HG02938 (cell line): ENCODE data around the gene MELK.
"Not testable (repeated sequence)": the region's sequence is repeated elsewhere in the genome, so short reads cannot be mapped to it uniquely, and the experiment has no call there.

Source experiments
- ATAC-seq: cut with Tn5 transposase; IDR thresholded peaks from one replicate; pipeline ENCODE4 v1.9.1; 2021; ENCODE audit warnings: mild to moderate bottlenecking, moderate library complexity; ENCODE audit not compliant: unreplicated experiment

The MELK gene

GRCh38 chr9:36572515-36573418, at the start of gene MELK:
Gene MELK (plus strand): TSS chr9:36572895. CDS start chr9:36581682, 8,787 bp downstream.
- ATAC-seq = peak; percentile 72

DNA sequence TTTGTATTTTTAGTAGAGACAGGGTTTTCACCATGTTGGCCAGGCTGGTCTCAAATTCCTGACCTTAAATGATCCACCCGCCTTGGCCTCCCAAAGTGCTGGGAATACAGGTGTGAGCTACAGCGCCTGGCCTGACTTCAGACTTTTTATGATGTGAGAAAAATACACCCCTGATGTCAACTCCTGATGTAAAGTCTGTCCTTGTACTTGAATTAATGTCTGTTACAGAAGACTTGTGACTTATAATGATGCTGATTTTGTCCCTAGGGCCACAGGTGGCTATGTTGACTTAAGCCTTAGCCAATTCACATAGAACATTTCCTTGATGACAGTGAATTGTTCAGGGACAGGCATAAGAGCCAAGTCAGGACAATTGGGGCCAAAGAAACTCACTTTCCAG, 42.5 kb upstream of the MELK start:
- ATAC-seq = no peak

DNA sequence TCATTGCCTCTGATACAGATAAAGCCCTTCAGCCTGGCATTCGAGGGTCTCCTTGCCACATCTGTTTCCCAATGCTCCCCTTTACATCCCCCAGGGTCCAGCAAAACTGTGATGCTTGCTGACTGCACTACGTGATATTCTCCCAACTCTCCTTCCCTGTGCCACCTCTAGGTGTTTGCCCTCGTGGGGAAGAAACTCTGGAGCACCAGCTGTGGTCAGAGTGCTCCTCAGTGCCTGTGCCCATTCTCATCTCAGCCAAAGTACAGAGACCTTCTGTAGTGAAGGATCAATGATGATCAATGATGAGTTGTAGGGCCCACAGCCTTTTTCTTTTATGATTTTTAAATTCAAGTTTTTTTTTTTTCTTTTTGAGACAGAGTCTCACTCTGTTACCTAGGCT, 40.3 kb upstream of the MELK start:
- ATAC-seq = no peak

- not testable (repeated sequence) for ATAC-seq
Observed at GRCh38 chr9:36533726-36534125, 39.0 kb upstream of the MELK start.

GRCh38 chr9:36535107-36535506, 37.6 kb upstream of the MELK start:
- ATAC-seq = no peak

- no peak for ATAC-seq
Observed at GRCh38 chr9:36537861-36538260, 34.8 kb upstream of the MELK start.

GRCh38 chr9:36542355-36542754, 30.3 kb upstream of the MELK start:
- no peak for ATAC-seq

DNA sequence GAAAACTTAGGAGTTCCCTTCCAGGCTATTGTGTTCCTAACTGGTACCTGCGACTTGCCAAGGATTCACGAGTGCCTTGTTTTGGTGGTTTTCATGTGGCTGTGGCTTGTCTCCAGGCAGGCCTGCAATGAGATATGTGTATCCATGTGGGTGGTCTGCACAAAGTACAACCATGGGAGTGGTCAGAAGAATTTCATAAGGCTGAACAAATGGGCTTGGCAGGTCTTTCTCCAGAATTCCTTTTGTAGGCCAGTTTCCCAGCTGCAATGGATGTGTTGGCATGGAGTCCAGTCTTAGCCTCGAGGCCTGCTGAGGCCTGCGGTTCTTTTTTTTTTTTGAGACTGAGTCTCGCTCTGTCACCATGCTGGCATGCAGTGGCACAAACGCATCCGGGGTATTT, 28.8 kb upstream of the MELK start:
- no peak for ATAC-seq

GRCh38 chr9:36547598-36547997, 25.1 kb upstream of the MELK start:
- ATAC-seq = no peak

GRCh38 chr9:36548454-36548853, 24.2 kb upstream of the MELK start:
- ATAC-seq = no peak

- no peak for ATAC-seq
Observed at GRCh38 chr9:36550135-36550534, 22.6 kb upstream of the MELK start.

GRCh38 chr9:36550631-36551098, 22.0 kb upstream of the MELK start:
- not testable (repeated sequence) for ATAC-seq

DNA sequence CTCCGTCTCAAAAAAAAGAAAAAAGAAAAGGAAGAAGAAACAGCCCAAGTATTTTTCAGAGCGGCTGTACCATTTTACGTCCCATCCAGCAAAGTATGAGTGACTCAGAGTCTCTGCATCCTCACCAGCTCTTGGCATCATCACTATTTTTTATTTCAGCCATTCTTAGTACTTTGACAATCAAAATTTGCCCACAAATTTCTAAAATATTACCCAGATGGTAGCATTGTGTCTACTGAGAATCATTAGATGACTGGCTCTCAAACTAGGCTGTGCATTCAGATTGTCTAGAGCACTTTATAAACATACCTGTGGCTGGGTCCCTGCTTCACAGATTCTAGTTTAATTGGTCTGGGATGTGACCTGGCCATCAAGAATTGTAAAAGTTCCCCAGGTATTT, 21.6 kb upstream of the MELK start:
- ATAC-seq = no peak

- no peak for ATAC-seq
Observed at GRCh38 chr9:36551910-36552309, 20.8 kb upstream of the MELK start.

GRCh38 chr9:36559036-36559695, 13.5 kb upstream of the MELK start:
- no peak for ATAC-seq

DNA sequence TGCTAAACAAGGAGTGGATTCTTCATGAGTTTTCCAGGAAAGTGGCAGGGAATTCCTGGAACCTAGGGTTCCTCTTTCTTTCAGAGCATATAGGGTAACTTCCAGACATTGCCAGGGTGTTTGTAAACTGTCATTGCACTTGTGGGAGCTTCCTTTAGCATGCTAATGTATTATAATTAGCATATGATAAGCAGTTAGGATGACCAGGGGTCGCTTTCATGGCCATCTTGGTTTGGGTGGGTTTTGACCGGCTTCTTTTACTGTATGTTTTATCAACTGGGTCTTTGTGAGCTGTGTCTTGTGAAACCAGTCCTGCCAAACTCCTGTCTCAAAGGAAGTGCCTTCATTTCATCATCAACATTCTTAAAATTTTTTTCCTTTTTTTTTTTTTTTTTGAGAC, 11.9 kb upstream of the MELK start:
- ATAC-seq = no peak

DNA sequence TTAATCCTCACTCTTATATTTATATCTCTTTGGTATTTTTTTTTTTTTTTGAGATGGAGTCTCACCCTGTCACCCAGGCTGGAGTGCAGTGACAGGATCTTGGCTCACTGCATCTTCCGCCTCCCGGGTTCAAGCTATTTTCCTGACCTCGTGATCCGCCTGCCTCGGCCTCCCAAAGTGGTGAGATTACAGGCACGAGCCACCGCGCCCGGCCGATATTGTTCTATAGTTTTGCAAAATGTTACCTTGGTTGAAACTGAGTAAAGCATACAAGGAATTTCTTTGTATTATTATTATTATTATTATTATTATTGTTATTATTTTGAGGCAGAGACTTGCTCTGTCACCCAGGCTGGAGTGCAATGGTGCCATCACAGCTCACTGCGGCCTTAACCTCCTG, 9.9 kb upstream of the MELK start:
- not testable (repeated sequence) for ATAC-seq

DNA sequence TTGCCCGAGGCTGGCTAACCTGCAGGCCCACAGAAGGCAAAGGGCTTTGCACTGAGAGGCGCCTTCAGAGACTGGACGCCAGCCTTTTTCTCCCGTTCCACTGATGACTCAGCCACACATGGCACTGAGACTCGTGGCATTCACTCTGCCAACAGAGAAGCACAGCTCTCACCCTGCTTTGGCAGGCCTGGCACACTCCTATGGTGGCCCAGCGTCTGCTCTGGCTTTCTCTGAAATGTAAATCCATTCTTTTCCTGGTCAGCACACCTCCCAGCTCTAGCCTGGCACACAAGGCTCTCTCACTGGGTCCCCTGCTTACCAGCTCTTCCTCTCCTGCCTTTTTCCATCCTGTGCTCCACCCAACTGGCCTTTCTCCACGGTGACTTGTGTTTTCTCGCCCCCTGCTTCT, 5.9 kb upstream of the MELK start:
- no peak for ATAC-seq

GRCh38 chr9:36568681-36569080, 4.0 kb upstream of the MELK start:
- ATAC-seq = not testable (repeated sequence)

- ATAC-seq = no peak
Observed at GRCh38 chr9:36571333-36571732, 1.4 kb upstream of the MELK start.

GRCh38 chr9:36574045-36574444, 1.4 kb downstream of the MELK start:
- not testable (repeated sequence) for ATAC-seq

DNA sequence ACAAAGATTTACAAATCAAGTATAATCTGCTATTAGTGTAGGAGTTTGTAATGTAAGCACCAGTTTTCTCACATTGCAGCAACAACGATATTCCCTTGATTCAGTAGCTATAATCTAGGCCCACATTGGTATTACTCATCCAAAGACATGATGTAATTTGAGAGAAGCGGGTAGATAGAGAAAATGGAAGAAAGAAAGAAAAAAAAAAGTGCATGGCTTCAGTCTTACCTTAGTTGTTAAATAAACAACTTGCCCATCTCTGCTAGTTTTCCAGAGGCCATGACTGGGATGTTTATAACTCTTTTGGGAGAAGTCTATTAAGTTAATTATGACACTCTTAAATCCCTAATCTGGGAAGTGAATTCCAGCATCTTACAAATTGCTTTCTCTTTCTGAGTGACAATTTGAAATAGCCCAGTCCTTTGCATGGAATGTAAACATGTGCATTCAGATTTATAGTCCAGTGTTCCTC, 2.8 kb downstream of the MELK start:
- ATAC-seq = no peak
